ENCODE measurements around the gene HBS1L.

The HBS1L gene

DNA sequence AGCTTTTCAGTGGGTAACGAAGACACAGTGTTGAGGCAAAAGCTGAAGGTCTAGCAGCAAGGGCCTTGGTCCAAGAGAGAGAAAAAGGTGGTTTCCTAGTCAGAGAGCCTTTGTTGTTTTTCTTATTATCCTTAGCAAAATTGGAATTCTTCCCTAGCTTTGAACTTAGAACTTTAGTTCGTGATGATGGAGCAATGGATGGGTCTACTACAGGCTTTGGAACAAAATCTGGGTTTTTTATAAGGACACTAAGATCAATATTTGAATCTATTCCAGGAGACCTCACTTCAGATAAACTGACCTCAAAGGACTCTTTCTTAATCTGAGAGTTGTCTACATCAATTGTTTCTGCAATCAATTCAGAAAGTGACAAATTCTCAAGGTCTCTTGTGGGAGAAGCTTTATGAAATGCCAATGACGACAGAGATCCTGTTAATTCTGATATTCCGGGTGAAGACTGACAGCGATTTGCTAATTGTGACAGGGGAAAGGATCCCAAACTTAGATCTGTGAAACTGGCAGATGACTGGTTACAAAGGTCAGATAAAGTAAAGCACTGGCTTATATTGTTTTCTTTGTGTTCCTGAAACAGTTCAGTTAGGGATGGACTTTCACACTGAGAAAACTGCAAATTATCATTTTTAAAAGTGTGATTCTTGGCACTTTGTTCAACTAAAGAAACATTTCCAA lies 17.7 kb downstream of the HBS1L start:
- DNase-seq (ENCODE audit: low read depth): no peak

DNA sequence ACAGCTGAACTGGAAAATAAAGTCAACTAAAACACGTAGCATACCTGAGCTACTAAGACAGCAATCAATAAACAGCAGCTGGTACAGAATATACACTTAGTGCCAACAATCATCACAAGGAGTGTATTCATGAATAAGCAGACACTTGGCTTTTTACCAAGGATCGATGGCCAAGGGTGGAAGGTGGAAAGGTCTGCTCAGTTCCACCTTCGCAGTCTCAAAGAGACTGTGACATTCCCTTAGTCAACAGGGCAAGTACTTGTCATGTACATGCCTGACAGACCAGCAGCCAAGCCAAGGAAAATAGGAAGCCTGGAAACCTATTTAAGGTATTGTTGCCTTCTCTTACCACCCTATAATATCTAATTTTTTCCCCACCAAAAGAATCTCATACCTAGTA lies 21.4 kb downstream of the HBS1L start:
- no peak for DNase-seq (ENCODE audit: low read depth)

DNA sequence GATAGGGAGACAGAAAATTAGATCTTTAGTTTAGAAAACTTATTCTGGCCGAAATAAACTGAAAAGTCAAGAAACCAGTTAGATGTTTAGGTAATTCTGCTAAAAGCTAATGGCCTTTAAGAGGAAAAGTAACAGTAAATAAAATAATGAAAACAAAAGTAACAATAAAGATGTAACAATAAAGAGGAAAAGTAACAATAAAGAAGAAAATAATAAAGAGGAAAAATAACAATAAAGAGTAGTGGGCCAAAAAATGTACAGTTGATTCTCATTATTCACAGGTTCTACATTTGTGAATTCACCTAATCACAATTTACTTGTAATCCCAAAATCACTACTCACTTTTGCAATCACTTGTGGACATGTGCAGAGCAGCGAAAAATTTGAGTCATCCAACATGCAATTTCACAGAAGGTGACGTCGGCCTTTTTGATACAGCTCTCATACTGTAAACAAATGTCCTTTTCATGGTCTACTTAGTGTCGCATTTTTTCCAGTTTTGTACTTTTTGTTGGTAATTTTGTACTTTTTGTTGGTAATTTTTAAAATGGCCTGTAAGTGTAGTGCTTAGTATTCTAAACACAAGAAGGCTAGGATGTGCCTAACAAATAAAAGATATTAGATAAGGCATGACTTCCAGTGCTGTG lies 24.0 kb downstream of the HBS1L start:
- DNase-seq (ENCODE audit: low read depth): no peak

DNA sequence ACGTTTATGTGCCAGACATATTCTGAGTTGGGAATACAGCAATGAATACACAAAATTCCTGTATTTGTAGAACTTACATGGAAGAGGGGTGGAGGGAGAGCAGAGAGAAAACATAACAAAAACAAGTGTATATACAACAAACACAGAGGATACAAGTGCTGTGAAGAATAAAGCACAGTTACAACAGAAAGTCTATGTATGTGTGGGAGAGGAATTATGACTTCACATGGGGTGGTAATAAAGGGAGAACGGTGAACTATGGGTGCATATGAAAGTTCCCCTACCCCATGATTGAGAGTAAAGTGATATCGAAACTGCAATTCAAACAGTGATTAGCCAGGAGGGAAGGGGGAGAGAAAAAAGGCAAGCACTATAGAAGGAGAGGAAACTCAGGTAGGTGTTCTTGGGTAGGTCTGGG lies 24.6 kb downstream of the HBS1L start:
- no peak for DNase-seq (ENCODE audit: low read depth)

DNA sequence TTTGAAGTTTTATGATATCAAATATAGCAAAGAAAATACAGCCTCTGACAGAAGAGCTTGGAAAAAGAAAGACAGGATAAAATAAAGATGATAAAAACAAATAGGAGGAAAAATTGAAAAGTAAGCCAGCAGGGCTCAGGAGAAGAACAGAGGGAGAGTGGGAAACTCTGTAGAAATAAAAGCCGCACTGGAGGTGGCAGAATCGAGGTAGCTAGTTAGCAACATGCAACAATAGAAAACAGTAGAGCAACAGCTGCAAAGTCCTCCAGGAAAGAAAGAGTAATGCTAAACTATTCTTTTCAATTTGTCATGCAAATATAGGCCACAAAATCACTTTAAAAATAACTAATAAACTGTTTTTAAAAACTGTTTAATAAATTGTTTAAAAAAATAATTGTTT lies 28.8 kb downstream of the HBS1L start:
- no peak for DNase-seq (ENCODE audit: low read depth)

DNA sequence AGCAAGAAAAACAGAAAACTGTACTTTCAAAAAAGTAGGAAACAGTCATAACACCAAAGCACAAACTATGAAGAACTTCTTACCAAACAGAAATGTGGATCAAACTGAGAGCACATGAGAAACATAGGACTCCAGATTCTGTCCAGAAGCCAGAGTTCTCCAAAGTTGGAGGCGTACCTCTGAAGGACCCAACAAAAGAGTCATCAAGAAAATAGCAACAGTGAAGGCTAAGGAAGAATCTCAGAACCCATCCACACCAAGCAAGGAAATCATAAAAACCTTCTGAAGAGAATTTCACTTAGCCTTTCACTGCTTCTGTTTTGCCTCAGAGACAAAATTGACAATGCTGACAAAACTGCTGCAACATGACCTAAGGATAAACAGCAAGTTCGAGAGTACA lies 29.4 kb downstream of the HBS1L start:
- no peak for DNase-seq (ENCODE audit: low read depth)

DNA sequence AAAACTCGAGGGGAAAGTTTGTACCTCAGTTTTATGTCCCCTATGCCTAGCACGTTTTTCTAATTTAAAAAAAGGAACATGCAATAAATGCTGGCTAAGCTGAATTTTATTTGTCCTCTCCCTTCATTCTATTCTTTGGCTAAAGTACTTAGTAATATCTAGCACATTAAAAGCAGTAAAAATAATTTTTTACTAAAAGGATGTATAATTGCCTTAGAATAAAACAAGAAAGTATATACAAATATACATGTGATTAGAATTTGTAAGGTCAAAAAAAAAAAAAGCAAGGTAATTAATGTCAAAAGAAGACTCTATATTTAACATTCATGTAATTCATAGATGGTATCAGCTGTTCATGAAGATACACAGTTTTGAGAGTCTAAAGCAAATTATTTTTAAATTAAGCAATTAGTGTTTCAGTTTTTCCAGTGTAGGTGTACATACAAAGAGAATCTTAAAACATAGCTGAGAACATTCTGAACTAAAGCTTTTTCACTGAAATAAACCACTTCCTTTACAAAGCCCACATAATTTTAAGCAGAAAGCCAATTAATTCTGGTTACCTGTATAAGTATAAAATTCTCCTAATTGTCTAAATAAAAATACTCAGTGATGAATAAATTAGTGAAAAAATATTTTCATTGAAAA lies 32.4 kb downstream of the HBS1L start:
- DNase-seq (ENCODE audit: low read depth): no peak

DNA sequence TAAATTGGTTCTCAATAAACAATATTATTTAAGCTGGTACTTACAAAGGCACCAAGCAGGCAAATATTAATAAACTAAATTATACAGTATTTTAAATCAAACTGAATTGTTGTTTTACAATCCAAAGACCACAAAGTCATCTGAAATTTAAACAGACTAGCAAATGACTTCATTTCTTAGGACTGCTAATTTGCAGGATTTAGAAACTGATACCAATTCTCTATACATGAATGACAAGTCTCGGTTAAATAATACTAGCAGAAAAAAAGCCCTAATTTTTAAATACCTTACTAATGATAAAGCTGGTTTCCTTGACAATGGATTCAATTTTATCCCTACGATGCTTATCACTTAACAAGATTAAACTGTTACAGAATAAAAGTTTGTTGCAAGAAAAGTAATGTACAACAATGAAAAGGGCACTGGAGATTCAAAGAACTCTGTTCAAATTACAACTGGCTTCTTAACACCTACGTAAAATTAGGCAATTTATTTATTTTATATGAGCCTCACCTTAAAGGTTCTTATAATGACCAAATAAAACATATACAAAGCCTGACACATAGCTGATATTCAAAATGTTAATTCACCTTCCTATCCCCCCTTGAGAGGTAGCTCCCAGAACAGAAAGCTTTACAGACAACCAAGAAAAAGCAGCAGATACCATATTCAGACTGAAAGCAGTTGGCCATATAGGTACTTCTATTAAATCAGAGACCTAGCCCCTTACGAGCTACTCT lies 33.1 kb downstream of the HBS1L start:
- DNase-seq (ENCODE audit: low read depth): no peak

DNA sequence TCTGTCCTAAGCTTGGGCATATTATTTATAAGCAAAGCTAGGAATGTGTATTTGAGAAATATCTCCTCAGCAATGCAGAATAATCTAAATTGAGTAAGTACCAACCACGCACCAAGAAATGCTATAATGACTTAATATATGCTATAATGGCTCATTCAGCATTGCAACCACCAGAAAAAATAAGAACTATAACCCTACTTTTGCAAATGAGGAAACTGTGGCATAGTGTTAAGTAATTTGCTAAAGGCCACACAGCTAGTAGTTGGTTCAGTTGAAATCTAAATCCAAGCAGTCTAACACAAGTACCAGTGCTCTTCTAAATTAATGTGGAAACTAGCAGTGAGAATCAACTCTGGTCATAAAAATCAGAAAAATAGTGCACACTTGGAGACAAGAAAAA lies 35.7 kb downstream of the HBS1L start:
- no peak for DNase-seq (ENCODE audit: low read depth)

DNA sequence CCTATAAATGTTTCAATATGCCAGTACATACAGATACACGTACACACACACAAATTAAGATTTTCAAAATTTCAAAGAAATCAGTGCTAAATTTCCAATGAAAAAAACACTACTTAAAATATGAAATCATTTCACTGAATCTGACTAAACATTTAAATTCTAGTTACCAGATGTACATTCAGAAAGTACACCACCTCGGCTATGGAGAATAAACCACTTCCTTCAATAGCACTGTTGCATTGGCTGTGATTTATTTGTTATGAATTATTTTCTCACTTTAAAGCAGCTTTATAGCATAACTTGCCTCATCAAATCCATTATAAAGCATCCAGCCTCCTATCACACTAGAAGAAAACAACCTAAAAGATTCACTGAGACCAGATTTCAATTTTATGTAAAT lies 36.6 kb downstream of the HBS1L start:
- no peak for DNase-seq (ENCODE audit: low read depth)

DNA sequence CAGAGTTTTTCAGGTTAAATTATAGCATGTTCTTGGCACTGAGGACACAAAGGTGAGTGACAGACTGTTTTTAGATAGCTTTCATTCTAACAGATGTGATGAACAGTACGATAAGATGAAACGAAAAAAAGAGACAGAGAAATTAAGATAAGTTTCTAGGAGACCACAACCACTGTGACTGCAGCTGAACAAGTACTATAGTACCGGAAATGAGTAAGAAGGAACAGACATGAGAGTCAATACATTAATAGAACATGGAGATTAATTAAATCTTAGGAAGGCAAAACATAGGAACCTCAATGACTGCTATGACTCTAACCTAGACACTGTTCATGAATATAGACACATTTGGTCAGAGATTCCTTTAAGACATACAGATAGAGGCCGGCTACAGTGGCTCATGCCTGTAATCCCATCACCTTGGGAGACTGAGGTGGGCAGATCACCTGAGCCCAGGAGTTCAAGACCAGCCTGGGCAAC lies 40.2 kb downstream of the HBS1L start:
- no peak for DNase-seq (ENCODE audit: low read depth)

DNA sequence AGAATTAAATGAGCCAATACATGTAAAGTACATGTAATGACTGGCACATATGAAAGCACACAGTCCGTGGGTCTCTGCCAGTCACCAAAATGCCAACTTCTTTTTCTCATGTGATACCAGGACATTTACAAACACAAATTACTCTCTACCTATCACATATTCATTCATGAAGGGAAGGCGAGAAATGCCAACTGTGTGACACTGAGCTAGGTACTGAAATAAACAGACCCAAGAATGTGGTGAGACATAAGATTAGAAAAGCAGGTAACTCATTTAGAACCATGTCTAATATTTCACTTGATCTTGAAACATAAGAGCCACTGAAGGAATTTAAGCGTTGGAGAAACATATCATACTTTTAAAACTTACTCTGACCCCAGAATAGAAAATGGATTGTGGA lies 41.4 kb downstream of the HBS1L start:
- no peak for DNase-seq (ENCODE audit: low read depth)

DNA sequence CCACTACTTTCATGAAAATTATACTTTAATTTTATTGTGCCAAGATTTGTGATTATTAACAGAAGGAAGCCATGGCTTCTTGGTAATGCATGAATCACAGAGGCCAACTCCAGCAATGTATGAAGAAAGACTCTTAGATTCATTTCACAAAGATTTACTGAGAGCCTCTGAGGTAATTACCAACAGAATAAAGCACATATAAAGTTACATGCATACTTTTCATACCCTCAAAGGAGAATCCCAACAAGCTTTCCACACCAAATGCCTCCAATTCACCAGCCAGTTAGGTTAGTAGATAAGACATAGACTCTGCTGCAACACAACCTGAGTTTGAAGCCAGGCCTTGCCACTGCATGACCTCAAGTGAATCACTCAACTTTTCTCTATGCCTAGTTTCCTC lies 41.9 kb downstream of the HBS1L start:
- no peak for DNase-seq (ENCODE audit: low read depth)

DNA sequence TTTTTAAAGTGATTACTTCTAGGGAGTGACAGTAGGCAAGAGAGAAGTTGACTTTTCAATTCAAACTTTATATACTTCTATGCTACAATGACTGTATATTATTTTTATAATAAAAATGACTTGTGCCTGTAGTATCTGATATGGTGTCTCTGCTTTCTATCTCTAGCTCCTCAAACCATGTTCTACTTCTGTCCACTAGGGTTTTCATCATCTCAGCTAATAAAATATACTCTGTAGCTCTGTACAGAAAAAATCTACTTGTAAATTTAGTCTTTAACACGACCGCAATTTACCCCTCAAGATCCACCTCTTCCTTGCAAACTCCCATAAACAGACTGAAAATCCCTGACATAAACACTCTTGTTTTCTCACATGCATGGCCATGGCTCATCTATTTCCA lies 42.3 kb downstream of the HBS1L start:
- no peak for DNase-seq (ENCODE audit: low read depth)

DNA sequence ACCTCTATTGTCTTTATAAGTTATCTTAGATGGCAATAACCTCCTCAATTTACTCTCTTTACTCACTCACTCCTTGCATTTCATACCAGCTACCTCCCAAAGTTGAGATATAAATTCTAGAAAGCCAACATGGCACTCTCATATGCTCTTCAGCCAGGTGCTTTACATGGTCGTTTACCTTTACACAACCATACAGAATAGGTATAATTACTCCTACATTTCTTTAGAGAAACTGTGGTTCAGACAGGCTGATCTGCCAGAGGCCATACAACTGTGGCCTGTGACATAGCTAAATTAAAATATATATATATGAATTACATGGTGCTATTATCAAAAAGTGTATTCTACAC lies 45.7 kb downstream of the HBS1L start:
- DNase-seq (ENCODE audit: low read depth): no peak

DNA sequence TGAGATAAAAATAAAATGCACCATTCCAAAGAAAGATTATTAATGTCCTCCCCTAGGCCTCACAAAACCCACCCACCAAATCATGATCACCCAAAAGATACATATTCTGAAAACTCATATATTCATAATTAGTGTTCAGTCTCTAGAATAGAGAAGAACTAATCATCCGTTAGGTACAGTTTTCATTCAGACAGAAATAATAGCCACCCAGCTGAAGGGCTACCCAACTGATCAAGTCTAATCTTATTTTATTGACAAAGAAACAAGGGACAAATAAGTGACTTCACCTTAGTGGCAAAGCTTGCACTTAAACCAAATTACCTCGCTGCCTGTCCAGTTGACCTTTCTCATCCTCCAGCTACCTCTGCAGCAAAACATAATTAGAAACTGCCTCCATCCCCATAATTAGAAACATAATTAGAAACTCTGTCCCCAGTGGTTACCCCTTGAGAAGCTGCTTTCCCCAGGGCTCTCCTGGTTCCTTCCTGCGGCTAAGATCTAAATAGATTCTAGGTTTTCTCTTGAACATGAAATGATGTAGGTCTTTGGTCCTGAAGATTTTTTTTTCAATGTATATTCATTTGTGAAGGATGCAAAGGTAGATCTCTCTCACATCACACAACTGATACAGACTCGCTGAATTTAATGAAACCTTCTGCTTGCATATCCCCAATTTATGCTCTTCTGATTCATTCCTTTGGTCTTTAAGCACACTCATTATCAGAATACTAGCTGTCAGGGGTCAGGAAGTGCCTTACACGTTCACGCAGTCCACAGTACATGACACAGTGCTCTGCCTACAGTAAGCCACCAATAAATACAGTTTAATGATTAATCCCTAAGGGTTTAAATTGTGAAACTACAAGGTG lies 46.3 kb downstream of the HBS1L start:
- DNase-seq (ENCODE audit: low read depth): no peak

DNA sequence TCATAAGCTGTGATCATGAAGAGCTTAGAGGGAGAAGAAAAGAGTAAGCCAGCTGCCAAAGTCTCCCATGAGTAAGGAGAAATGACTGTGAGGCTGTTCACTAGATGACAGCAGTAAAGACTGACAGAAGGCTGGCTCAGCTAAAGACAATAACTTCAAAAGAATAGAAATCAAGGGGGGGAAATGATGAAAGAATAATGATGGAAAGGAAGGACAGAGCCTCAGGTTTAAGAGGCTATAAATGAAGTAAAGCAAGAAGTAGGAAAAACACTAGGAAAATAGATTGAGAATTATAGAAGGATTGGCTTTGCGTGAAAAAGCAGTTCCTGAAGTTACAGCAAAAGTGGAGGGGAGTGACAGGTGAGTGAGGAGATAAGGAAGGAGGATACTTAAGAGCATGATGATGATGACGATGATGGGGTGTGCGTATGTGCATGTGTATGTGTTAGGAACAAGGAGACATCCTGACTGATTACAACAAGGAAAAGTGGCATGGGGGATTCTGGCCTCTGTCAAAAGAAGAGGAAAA lies 48.2 kb downstream of the HBS1L start:
- DNase-seq (ENCODE audit: low read depth): no peak

DNA sequence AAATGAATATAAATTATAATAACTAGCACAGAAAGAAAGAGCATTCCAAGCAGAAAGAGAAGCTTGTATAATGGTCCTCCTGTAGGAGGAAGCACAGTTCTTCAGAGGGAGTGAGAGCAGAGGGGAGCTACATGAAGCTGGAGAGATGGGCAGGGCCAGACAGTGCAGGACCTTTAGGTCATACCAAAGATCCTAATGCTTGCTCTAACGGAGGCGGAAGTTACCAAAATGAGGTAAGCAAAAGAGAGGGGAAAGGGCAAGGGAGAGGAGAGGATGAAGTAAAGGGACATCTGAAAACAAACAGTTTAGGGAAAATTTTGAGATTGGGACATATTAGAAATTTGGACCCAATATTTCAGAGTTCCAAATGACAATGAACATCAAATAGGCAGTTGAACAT lies 50.2 kb downstream of the HBS1L start:
- no peak for DNase-seq (ENCODE audit: low read depth)

DNA sequence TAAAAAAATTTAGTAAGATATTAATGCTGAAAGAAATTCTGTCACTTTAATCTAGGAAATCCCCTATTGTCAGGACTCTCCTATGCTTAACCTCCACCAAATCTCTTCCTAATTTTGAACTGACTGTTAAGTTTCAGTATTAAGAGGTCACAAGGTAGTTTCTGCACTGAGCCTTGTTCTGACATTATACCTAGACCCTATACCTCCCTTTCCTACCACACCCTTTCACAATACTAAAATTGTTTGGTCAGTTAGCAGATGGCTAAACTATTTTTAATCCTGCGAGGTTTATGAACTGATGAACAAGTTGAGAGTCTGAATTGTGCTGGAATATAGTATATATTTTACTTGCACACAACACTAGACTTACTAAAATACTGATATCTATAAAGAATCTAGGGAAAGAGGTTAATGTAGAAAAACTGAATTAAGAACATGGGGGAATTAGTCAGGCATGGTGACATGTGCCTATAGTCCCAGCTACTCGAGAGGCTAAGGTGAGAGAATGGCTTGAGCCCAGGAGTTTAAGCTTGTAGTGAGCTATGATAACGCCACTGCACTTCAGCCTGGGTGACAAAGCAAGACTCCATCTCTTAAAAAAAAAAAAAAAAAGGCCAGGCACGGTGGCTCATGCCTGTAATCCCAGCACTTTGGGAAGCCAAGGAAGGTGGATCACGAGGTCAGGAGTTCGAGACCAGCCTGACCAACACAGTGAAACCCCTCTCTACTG lies 51.5 kb downstream of the HBS1L start:
- no peak for DNase-seq (ENCODE audit: low read depth)

DNA sequence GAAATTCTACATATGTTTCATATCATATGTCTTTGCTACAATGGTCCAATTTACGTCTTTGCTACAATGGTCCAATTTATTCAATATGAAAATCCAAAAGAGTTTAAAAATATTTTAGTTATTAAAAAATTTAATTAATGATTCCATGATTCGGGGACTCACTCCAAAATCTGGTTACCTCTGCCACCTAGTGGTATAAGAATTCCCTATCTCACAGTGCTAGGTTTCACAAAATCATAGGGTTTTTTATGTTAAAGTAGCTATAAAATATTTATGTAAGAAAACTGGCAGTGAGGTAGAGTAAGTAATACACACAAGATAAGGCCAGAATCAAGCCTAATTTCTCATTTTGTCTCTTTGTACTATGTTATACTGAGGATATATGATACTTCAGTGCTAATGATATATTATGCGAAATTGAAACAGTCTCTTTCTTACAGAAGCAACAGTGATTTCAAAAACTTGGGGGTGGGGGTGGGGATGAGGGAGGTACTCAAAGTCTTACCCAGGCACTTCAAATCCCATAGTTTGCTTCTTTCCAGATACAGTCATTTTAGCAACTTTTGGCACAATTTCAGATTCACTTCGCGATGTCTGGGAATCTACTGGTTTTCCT lies 52.3 kb downstream of the HBS1L start:
- DNase-seq (ENCODE audit: low read depth): no peak

DNA sequence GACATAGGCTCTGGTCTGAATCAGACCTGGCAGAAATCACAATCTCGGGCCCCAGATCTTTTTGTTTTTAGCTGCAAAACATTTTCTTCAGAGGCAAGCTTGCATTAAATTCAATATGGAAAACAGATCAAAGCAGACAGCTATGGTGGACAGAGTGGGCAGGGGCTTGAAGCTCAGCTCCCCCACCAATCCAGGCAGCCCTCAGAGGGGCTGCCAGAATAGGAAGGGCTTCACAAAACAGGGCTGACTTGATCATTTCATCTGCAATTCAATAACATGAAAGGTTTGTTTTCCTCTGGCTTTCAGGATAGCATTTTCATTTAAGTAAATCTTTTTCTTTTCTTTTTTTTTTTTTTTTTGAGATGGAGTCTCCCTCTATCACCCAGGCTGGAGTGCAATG lies 55.5 kb downstream of the HBS1L start:
- DNase-seq (ENCODE audit: low read depth): no peak
